DMS153 (cell line): Measurements from ENCODE around the gene ELL.
"Not testable (repeated sequence)": the region's sequence is repeated elsewhere in the genome, so short reads cannot be mapped to it uniquely, and the experiment has no call there.

Experiments used
- DNase-seq: peaks from one replicate; lab custom pipeline; 2025; lab: John Stamatoyannopoulos, UW

ELL gene

DNA sequence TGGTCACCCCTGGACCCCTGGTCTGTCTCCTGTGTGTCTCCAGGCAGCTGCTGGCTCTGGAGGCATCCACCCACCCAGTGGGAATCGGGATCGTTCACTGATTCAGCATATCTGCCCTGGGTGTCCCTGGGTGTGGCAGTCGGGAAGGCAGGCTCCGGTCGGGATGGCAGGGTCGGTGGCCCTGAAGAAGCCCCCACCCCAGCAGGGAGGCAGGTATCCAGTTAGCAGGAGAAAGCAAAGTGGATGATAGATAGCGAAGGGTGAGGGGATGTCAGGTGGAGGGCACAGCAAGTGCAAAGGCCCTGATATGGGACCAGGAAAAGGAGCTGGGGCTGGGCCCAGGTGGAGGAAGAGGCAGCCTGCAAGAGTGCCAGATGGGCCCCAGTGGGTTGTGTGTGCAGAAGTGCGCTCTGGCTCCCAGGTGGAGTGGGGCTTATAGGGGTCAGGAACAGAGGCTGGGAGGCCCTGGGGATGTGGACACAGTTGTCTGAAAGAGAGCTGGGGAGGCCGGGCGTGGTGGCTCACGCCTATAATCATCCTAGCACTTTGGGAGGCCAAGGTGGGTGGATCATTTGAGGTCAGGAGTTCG, 100.4 kb downstream of the ELL start:
- DNase-seq: no peak

- no peak for DNase-seq
Measured at GRCh38 chr19:18420930-18421329, 100.9 kb downstream of the ELL start.

- no peak for DNase-seq
Measured at GRCh38 chr19:18419699-18420460, 102.0 kb downstream of the ELL start.

GRCh38 chr19:18419195-18419698, 102.6 kb downstream of the ELL start, which contains the start of gene SSBP4:
SSBP4 (plus strand) TSS chr19:18419398; CDS start chr19:18419649, 251 bp downstream.
- DNase-seq: peak; percentile 43

DNA sequence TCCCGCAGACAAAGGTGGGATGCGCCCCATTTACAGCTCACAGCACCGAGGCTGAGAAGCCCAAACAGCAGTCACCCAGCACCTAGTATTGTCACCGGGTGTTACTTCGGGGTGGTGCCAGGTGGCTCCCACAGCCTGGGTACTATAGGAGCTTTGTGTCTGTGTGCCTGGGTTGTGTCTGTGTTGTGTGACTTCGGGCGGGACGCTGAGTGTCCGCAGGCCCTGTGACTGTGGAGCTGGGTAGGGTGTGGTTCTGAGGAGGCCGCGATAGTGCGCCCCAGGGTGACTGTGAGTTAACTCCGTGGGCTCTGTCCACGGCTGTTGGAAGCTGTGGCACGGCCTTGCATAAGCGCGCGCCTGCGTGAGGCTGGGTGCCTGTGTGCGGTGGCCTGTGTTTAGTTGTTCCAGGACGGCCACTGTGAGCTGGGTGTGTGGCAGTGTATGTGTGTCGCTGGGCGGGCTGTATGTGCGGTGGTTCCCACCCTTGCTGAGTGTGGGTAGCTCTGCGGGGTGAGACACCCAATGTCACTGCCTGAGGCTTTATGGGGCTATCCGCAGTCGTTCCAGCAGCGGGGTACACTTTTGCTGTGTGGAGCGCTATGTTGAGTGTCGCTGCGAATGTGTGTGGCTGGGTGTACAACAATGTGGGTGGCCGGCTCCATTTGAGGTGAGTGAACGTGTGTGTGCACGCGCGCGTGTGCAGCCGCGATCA, 103.2 kb downstream of the ELL start:
- peak; percentile 30 for DNase-seq

GRCh38 chr19:18418029-18418482, 103.8 kb downstream of the ELL start:
- no peak for DNase-seq

DNA sequence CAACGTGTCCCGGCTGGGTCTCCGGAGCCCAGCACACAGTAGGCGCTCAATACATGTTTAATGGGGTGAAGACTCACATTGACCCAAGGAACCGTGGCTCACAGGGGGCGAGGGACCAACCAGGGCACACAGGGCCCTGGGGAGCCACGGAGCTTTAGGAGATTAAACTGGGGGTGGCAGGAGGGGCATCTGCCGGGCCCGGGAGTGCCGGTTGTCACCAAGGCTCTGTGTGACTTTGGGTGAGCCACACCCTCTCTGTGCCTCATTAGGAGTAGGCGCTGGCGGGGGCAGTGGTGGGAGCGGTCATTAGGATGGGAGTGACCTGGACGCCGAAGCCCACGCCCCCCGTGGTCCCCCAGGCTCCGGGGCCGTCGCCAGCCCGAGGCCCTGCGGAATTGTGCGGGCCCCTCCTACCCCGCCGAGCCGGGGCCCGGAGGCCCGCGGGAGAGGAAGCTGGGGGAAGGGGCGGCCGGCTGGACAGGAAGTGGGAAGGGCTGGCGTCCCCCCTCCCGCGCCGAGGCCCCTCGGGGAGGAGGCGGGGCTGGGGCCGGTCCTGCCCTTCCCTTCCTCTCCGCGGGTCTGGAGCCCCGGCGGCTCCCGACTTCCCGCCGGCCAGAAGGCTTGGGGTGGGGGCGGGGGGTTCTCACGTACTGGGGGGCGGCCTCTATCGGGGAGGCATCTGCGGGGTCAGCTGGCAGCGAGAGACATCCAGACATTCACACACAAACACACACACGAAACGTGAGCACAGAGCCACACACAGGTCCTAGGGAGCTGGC, 104.4 kb downstream of the ELL start:
- peak; percentile 37 for DNase-seq

- DNase-seq: peak; percentile 62
Measured at GRCh38 chr19:18416778-18417249, 105.1 kb downstream of the ELL start.

- DNase-seq: no peak
Measured at GRCh38 chr19:18415178-18415867, 106.5 kb downstream of the ELL start.

- no peak for DNase-seq
Measured at GRCh38 chr19:18414504-18415177, 107.2 kb downstream of the ELL start.

GRCh38 chr19:18412610-18413239, 109.1 kb downstream of the ELL start:
- no peak for DNase-seq

DNA sequence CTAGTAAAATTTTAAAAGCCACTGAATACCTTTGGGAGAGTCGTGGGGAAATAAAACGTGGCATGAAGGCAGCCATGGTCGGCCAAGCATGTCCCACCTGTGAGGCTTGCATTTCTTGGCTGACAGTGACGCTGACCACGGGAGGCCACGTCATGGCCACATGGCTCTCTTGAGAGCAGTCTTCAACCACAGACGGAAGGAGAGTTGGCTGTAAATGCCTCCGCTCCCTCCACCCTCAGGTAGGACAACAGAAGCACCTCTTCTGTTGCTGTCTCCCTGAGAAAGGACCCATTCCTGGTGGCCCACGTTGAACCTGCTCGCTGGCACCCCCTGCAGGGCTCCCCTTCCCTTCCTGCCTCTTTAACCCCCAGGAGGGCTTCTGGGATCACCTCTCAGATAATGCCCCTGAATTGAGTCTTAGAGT, 113.8 kb downstream of the ELL start:
- DNase-seq: no peak

GRCh38 chr19:18406749-18407148, 115.1 kb downstream of the ELL start:
- DNase-seq: no peak

GRCh38 chr19:18405754-18406153, 116.1 kb downstream of the ELL start:
- DNase-seq: not testable (repeated sequence)

GRCh38 chr19:18402455-18403248, 119.2 kb downstream of the ELL start:
- not testable (repeated sequence) for DNase-seq

- peak; percentile 35 for DNase-seq
Measured at GRCh38 chr19:18401580-18402112, 120.2 kb downstream of the ELL start.

GRCh38 chr19:18399008-18399407, 122.9 kb downstream of the ELL start:
- no peak for DNase-seq

- DNase-seq: no peak
Measured at GRCh38 chr19:18397242-18398202, 124.3 kb downstream of the ELL start, which contains the start of gene LRRC25. LRRC25 (minus strand) TSS chr19:18397622; CDS start chr19:18396963, 659 bp downstream.
